GM18498 (cell line): ENCODE results near the gene C1orf105.

ENCODE experiments used
- ATAC-seq: cut with Tn5 transposase; IDR thresholded peaks from one replicate; pipeline ENCODE4 v1.9.1; 2021; ENCODE audit warnings: mild to moderate bottlenecking, moderate library complexity; ENCODE audit not compliant: unreplicated experiment

C1orf105 gene

GRCh38 chr1:172453607-172454006, 33.1 kb downstream of the C1orf105 start:
- ATAC-seq: no peak

- ATAC-seq: no peak
Observed at GRCh38 chr1:172455451-172455850, 35.0 kb downstream of the C1orf105 start.

- ATAC-seq: no peak
Observed at GRCh38 chr1:172456344-172456769, 35.9 kb downstream of the C1orf105 start.

GRCh38 chr1:172457479-172458130, 37.1 kb downstream of the C1orf105 start:
- ATAC-seq: no peak

GRCh38 chr1:172460177-172460576, 39.7 kb downstream of the C1orf105 start:
- no peak for ATAC-seq

- no peak for ATAC-seq
Observed at GRCh38 chr1:172460887-172461315, 40.4 kb downstream of the C1orf105 start.

- ATAC-seq: no peak
Observed at GRCh38 chr1:172465617-172466016, 45.1 kb downstream of the C1orf105 start.

- ATAC-seq: no peak
Observed at GRCh38 chr1:172466795-172467407, 46.4 kb downstream of the C1orf105 start.

GRCh38 chr1:172467446-172467845, 47.0 kb downstream of the C1orf105 start:
- ATAC-seq: no peak

- no peak for ATAC-seq
Observed at GRCh38 chr1:172468296-172468695, 47.8 kb downstream of the C1orf105 start.

GRCh38 chr1:172469717-172470116, 49.2 kb downstream of the C1orf105 start:
- ATAC-seq: no peak

GRCh38 chr1:172470149-172470548, 49.7 kb downstream of the C1orf105 start:
- ATAC-seq: no peak

- ATAC-seq: no peak
Observed at GRCh38 chr1:172471666-172472065, 51.2 kb downstream of the C1orf105 start.

- no peak for ATAC-seq
Observed at GRCh38 chr1:172472495-172472894, 52.0 kb downstream of the C1orf105 start.

GRCh38 chr1:172473302-172473701, 52.8 kb downstream of the C1orf105 start:
- no peak for ATAC-seq

- no peak for ATAC-seq
Observed at GRCh38 chr1:172473842-172474241, 53.4 kb downstream of the C1orf105 start.

GRCh38 chr1:172476218-172476811, 55.8 kb downstream of the C1orf105 start:
- ATAC-seq: no peak

- no peak for ATAC-seq
Observed at GRCh38 chr1:172477216-172477615, 56.7 kb downstream of the C1orf105 start.

GRCh38 chr1:172477741-172478140, 57.3 kb downstream of the C1orf105 start:
- ATAC-seq: no peak

GRCh38 chr1:172478485-172478884, 58.0 kb downstream of the C1orf105 start:
- ATAC-seq: no peak

GRCh38 chr1:172480431-172480830, 59.9 kb downstream of the C1orf105 start:
- ATAC-seq: no peak

- no peak for ATAC-seq
Observed at GRCh38 chr1:172482044-172482443, 61.6 kb downstream of the C1orf105 start.
